T-helper 2 cell treated with Interferon-gamma antibody and Interleukin-4, amounts not matched to agents 100 ng/mL and 5 ng/mL, for 36 hours (primary cell): ENCODE data around the gene ZNF521. TPM values are rescaled to one million over a fixed set of nuclear protein-coding genes. Genes with fewer than 3 reads are reported as not detected.

Experiments used
- intact Hi-C: fragments of 100-400 bp; cut with micrococcal nuclease; formaldehyde crosslinking; loops from one replicate; pipeline ENCODE4 v1.15.1; 2023
- total RNA-seq: library from RNA; stranded (reverse); gene quantifications from 2 replicates; pipeline ENCODE4 v1.2.3, GENCODE V29; 2022

The ZNF521 gene
- total RNA-seq, 1 donor from 2014 or later: not detected

- intact Hi-C loops: no loop called here
Measured at GRCh38 chr18:25133879-25134278, 218.1 kb downstream of the ZNF521 start.

GRCh38 chr18:25132786-25133496 is 219.0 kb downstream of the ZNF521 start:
- intact Hi-C loops: no loop called here

GRCh38 chr18:25126751-25127150 is 225.2 kb downstream of the ZNF521 start:
- intact Hi-C loops: no loop called here

DNA sequence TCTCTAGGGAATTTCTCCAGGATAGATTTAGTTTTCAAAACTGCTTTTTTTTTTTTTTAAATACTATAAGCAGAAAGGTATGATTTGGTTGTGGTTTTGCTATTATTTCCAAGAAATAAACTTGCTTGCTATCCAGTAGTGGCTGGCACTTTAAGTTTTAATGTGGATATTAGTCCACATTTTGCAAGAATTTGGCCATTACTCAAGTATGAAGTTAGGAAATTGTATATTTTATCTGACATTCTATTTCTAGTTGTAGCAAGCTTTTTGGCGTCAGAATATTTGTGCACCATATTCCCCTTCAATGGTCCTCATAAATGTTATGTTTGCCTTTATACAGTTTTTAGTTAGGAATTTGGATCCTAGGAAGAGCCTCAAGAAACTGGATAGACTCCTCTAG is 226.3 kb downstream of the ZNF521 start:
- intact Hi-C loops: no loop called here

- intact Hi-C loops: no loop called here
Measured at GRCh38 chr18:25123438-25124232, 228.3 kb downstream of the ZNF521 start.

DNA sequence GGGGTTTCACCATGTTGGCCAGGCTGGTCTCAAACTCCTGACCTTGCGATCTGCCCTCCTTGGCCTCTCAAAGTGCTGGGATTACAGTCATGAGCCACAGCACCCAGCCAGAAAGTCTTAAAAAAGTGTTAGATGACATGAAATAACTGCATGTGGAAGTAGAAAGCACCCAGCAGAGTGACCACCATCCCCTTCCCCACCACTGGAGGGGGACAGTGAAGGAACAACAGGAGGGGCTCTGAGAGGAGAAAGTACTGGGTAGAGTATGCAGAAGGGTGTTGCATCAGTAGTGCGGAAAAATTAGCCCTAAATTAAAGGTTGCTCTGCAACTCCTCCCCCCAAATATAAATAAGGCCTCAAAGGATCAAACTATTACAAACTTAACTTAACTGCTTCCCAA is 230.5 kb downstream of the ZNF521 start:
- intact Hi-C loops: no loop called here

DNA sequence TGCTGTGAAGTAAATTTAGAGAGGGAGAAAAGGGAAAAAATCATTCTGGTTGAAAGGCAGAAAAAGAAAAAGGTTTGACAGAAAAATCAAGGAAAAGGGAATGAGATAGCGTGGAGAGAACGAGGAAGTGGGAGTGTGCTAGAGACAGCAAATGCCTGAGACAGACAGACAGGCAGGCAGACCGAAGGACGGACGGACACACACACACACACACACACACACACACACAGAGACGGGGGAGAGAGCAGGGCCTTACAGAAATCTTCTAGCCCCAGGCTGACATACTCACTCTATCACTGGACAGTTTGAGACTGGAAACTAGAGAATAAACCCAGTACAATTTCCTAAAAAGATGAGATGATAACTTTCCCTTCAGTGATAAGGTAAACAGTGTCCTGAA is 238.4 kb downstream of the ZNF521 start:
- intact Hi-C loops: no loop called here

GRCh38 chr18:25112821-25113434 is 239.0 kb downstream of the ZNF521 start:
- intact Hi-C loops: no loop called here

DNA sequence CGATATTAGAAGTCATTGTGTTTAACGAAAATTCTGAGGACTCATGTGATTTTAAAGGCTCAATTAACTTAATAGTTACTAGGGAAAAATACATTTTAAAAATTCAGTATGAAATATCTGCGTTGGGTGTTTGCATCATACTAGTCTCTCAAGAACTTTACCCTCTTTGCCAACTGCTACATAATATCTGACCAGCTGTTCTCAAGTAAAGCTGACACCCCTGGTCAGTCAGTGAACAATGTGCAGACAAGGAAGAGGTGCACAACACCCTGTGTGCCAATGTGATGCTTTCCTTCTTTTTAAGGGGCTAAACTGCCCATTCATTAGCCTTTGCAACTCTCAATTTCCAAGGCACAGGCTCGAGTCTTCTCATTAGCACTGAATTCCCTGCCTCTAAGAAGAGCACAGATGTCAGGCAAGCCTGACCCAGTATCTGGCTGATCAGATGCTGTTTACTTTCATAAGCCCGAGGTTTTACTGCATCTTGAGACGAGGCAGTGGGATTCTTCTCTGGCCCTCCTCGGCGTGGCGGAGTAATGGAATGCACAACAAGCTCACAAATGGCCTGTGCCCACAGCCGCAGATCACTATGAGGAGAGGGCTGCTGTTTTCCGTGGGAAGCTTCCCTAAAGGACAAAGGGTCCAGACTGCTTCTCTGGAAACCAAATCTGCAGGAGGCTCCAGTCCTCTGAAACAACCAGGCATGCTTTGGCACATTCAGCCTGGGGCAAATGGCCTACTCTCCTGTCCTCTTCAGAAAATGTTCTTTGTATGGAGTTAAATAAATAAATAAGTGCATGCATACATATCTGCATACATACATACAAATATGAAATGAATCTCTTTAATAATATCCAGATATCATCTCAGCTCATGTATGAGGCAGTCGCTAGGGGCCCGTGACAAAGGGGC is 240.3 kb downstream of the ZNF521 start:
- intact Hi-C loops: no loop called here

GRCh38 chr18:25109484-25109883 is 242.5 kb downstream of the ZNF521 start:
- intact Hi-C loops: no loop called here

GRCh38 chr18:25103468-25104155 is 248.4 kb downstream of the ZNF521 start:
- intact Hi-C loops: no loop called here

GRCh38 chr18:25102662-25103061 is 249.3 kb downstream of the ZNF521 start:
- intact Hi-C loops: no loop called here

DNA sequence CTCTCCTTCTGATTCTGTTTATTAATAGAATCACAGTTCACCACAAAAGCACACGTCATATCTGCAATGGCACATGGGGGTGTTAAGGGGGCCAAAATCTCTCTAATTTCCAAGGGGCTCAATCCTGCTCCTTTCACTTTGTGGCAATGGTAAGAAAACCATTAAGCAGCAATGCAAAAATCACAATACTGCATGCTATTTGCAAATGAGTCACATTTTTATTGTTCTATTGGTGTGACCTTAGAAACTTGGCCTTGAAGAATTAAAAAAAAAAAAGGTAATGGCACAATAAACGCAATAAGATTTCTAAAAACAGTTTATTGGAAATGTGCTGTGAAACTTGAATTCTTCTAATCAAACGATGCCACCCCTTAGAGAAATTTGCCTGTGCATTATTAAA is 251.5 kb downstream of the ZNF521 start:
- intact Hi-C loops: no loop called here

GRCh38 chr18:25099895-25100294 is 252.1 kb downstream of the ZNF521 start:
- intact Hi-C loops: no loop called here

GRCh38 chr18:25097569-25098056 is 254.4 kb downstream of the ZNF521 start:
- intact Hi-C loops: no loop called here

DNA sequence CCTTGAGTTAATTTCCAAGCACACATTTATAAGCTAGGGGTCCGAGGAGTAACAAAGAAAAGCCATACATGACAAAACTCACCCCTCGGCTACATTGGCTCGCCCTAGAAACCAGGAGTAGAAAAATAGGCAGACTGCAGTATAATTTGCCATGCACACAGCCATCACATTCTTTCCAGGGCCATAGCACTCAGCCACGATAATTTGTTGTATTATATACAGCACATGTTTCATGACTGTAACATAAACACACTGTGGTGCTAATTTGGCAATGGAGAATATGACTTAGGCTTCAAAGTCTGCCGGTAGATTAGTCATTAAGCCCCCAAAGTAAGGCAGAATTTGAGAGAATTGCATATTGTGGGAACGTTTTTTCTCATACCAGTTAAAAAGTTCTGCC is 254.9 kb downstream of the ZNF521 start:
- intact Hi-C loops: no loop called here

DNA sequence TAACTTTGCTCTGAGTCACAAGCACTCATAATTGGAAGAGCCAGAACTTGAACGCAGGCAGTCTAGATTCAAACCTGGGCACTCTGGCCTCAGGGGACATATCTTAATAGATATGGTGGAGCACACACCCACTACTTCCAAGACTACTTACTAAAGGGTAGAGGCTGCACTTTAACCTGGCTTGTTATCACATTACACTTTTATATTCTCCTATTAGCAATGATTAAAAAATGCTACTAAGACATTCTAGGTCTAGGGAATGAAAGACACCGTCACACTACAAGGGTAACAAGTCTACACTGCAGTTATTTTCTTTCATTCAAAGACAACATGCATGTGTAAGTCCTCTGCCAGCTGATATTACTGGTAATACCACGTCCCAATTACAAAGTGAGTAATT is 258.8 kb downstream of the ZNF521 start:
- intact Hi-C loops: no loop called here

DNA sequence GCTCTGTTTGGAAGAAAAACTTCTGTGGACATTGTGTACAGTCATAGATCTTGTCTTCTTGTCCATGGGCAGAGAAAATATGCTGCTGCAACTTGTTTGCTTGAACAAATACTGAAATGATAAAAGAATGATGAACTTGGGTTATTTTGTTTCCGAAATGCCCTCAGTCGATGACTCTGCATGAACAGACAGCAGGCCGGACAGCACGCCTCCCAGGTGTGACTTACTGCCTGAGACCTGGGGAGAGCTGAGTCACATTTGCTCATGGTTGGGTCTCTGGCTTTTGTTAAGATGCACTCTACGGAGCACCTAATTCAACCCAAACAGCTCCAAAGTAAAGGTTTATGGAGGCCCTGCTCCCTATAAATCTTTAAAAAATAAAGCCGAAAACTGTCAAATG is 262.5 kb downstream of the ZNF521 start:
- intact Hi-C loops: no loop called here

GRCh38 chr18:25086876-25087275 is 265.1 kb downstream of the ZNF521 start:
- intact Hi-C loops: no loop called here

DNA sequence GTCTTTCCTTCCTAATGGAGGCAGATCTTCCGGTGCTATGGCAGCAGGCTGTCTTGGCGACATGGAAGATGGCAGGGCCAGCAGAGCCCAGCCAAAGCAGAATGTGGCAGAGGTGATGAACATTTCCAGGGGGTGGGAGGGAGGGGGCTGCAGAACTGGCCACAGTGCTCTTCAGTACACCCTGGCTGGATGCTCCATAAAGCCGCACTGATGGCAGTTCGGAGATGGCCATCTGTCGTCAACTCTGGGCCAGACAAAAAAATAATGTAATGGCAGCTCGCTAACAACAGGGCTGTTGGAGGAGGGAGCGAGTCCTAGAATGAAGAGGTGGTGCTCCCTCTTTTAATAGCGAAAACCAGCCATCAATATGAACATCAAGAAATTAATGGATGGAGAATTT is 271.0 kb downstream of the ZNF521 start:
- intact Hi-C loops: no loop called here

DNA sequence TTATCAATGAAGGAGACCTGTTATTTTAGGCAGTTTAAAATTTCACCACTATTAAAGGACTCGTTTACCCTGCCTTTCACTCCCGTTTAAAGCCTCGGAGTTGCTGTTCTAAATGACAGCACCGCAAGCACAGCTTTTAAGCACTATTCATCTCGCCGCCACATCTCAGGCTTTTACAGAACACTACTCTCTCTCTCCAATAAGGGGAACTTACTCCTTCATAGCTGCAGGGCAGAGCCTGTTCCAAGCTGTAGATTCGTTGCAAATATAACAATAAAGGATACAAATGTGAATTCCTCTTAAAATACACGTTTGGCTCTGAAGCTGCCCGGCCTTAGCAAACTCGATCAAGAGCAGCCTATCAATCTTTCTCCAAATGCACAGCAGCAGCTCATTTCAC is 271.8 kb downstream of the ZNF521 start:
- intact Hi-C loops: no loop called here
